ENCODE data around the gene TENM3.

The TENM3 gene

DNA sequence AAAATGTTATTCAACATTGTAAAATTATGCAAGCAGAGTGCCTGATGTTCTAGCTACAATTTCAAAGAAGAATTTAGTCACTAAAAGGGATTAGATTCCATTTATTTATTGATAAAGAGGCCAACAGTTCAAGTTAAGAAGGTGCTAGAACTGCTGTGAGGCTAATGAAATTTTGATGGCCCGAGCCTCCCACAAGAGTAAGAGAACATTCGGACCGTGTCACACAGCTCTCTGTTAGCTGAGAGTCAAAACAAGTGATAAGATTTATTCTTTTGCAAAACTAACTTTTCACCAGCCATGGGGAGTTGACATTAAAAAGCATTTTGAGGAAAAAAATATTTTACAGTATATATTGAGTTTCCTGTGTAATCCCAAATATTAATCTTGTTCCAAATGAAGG is 106.8 kb downstream of the TENM3 start:
- peaks cover 29% of the 10 kb centered on the region for H3K36me3 ChIP-seq (ENCODE audit: control insufficient read depth, insufficient read depth, low read length)
- H3K4me3 ChIP-seq (ENCODE audit: extremely low read depth, insufficient read depth, low read length, poor library complexity, severe bottlenecking): no peak overlapping the region
- WGBS, 2 experiments (ENCODE audit: insufficient coverage in 2 of 2): 90% methylated on average over 3 of the region's 3 CpGs; no CpG with 5 or more reads in 1 of the 2 experiments
- H3K4me1 ChIP-seq (ENCODE audit: control insufficient read depth, insufficient read depth, low read length, poor library complexity, severe bottlenecking): no peaks in the 10 kb centered on the region
- H3K27ac ChIP-seq (ENCODE audit: low read depth, low read length, severe bottlenecking): no peak overlapping the region
- no peaks in the 10 kb centered on the region for H3K9me3 ChIP-seq (ENCODE audit: control insufficient read depth, low read length)

DNA sequence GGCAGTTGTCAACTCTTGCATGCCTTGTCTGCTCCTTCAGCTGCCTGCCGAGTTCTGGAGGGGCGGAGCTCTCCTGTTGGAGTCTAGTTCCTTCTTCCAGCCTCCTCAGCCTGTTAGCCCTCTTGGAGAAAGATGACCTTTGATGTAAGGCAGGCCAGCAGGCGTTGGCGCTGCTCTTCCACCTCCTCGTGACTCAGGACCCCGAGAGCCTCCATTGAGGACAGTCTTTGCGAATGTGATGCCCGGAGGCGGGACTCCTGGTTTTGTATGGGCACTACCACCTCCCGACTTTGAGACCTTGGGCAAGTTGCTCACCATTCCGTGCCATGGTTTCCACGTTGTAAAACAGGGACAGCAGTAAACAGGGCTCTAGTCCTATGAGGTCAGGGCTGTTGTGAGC is 108.3 kb downstream of the TENM3 start:
- Histone ChIP-seq H3K4me3 (ENCODE audit: extremely low read depth, insufficient read depth, low read length, poor library complexity, severe bottlenecking) (no peak overlapping the region), H3K36me3 (ENCODE audit: control insufficient read depth, insufficient read depth, low read length) (peaks cover 35% of the 10 kb centered on the region), H3K27ac (ENCODE audit: low read depth, low read length, severe bottlenecking) (no peak overlapping the region), H3K9me3 (ENCODE audit: control insufficient read depth, low read length) (no peaks in the 10 kb centered on the region), H3K4me1 (ENCODE audit: control insufficient read depth, insufficient read depth, low read length, poor library complexity, severe bottlenecking) (no peaks in the 10 kb centered on the region)
- WGBS, 2 experiments (ENCODE audit: insufficient coverage in 2 of 2): 87 to 89% methylated on average over 10 to 12 of the region's 12 CpGs

DNA sequence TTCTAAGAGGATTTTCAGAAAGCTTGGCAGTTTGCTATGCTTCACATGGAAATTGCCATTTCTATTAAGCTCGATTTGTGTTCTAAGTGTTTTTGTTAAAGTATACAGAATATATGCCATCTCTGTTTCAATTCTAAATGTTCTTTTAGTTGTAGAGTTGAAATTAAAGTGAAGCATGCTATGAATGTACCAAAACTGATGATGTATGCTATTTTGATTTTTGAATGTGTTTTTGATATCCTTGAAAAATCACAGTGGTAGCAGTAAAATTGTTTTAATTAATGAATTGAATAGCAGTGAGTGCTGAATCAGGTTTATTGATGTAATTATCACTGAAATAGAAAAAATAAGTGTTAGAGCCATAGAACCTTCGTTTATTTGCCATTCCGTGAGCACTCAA is 110.9 kb downstream of the TENM3 start:
- no peak overlapping the region for H3K4me3 ChIP-seq (ENCODE audit: extremely low read depth, insufficient read depth, low read length, poor library complexity, severe bottlenecking)
- H3K27ac ChIP-seq (ENCODE audit: low read depth, low read length, severe bottlenecking): no peak overlapping the region
- H3K9me3 ChIP-seq (ENCODE audit: control insufficient read depth, low read length): no peaks in the 10 kb centered on the region
- 86% methylated on average over 2 of the region's 3 CpGs; no CpG with 5 or more reads in 1 of the 2 experiments for WGBS, 2 experiments (ENCODE audit: insufficient coverage in 2 of 2)
- H3K4me1 ChIP-seq (ENCODE audit: control insufficient read depth, insufficient read depth, low read length, poor library complexity, severe bottlenecking): no peaks in the 10 kb centered on the region
- H3K36me3 ChIP-seq (ENCODE audit: control insufficient read depth, insufficient read depth, low read length): peaks cover 31% of the 10 kb centered on the region

DNA sequence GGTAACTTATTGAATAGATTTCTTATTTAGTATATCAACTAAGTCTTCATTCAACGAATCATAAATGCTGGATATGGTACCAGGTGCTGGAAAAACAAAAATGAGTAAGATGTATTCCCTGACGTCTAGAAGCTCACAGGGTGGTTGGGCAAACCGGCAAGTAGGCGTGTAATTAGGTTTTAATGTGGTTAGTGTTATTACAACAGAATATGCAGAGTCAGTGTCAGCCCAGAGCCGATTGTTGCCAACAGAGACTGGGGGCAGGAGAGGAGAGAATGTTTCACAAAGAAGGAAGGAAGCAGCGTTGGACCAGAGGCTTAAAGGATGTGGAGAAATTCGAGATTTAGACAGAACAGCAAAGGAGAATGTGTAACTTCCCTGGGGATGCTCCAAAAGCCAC is 111.7 kb downstream of the TENM3 start:
- Histone ChIP-seq H3K27ac (ENCODE audit: low read depth, low read length, severe bottlenecking) (no peak overlapping the region), H3K9me3 (ENCODE audit: control insufficient read depth, low read length) (no peaks in the 10 kb centered on the region), H3K4me3 (ENCODE audit: extremely low read depth, insufficient read depth, low read length, poor library complexity, severe bottlenecking) (no peak overlapping the region), H3K4me1 (ENCODE audit: control insufficient read depth, insufficient read depth, low read length, poor library complexity, severe bottlenecking) (no peaks in the 10 kb centered on the region), H3K36me3 (ENCODE audit: control insufficient read depth, insufficient read depth, low read length) (peaks cover 30% of the 10 kb centered on the region)
- 75 to 82% methylated on average over 6 of the region's 7 CpGs for WGBS, 2 experiments (ENCODE audit: insufficient coverage in 2 of 2)

DNA sequence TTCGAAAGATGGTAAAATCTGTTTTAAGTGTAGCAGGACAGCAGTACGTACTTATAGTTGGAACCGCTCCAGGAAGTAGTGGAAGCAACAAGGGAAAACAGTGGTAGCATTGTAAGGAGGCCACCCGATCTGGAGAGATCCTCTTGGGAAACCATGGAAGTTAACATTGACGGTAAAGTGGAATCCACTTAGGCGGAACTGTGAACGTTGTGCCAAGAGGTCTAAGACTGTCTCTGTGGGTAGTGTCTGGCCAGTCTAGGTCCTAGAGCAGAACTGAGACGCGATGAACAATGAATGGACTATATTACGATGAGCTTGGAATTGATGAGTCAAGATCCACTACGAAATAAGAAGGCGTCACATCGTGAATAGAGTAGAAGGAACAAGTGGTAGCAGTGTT is 124.0 kb downstream of the TENM3 start:
- no peak overlapping the region for H3K4me3 ChIP-seq (ENCODE audit: extremely low read depth, insufficient read depth, low read length, poor library complexity, severe bottlenecking)
- peaks cover 9% of the 10 kb centered on the region for H3K4me1 ChIP-seq (ENCODE audit: control insufficient read depth, insufficient read depth, low read length, poor library complexity, severe bottlenecking)

DNA sequence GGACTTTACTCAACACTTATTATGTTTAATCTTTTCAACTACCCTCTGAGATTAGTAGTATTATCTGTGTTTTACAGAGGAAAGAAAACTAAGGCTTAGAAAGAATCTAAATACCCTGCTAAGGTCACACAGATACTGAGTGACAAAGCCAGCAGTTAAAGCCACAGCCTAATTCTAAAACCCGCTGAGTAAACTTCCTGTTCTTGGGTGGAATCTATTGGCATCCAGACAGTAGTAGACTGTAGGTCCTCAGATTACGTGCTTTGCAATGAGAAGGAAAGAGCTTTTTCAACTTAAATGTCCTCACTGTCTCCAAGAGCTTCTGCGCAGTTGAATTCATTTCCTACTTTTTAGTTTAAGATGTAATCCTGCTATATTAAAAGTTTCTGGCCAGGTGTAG is 126.0 kb downstream of the TENM3 start:
- peak overlapping the region; percentile 31 for H3K27ac ChIP-seq (ENCODE audit: low read depth, low read length, severe bottlenecking)
- no peak overlapping the region for H3K4me3 ChIP-seq (ENCODE audit: extremely low read depth, insufficient read depth, low read length, poor library complexity, severe bottlenecking)
- H3K9me3 ChIP-seq (ENCODE audit: control insufficient read depth, low read length): no peaks in the 10 kb centered on the region
- WGBS, 2 experiments (ENCODE audit: insufficient coverage in 2 of 2): 68 to 85% methylated on average over 3 of the region's 3 CpGs
- H3K36me3 ChIP-seq (ENCODE audit: control insufficient read depth, insufficient read depth, low read length): peaks cover 26% of the 10 kb centered on the region
- H3K4me1 ChIP-seq (ENCODE audit: control insufficient read depth, insufficient read depth, low read length, poor library complexity, severe bottlenecking): peaks cover 9% of the 10 kb centered on the region

More for the DNA sequence above, 124.0 kb downstream of the TENM3 start:
- 96 to 97% methylated on average over 13 of the region's 13 CpGs for WGBS, 2 experiments (ENCODE audit: insufficient coverage in 2 of 2)
- Histone ChIP-seq H3K36me3 (ENCODE audit: control insufficient read depth, insufficient read depth, low read length) (peaks cover 12% of the 10 kb centered on the region), H3K27ac (ENCODE audit: low read depth, low read length, severe bottlenecking) (no peak overlapping the region), H3K9me3 (ENCODE audit: control insufficient read depth, low read length) (no peaks in the 10 kb centered on the region)

DNA sequence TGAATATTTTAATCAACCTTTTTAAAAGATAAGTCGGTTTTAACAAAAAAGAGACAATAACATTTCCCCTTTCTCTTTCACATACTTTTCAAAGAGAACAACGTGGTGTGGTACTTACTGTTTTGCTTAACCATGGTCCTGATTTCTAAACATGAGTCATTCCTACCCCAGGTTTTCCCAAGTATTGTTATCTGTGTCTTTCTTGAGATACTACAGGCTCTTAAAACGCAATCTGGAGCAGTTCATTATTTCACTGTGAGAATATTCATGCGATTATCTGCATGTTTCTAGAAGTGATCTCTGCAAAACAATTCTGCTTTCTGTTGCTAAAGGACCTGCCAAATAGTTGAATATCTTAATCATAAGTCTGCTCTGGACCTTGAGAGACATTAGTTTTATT is 127.3 kb downstream of the TENM3 start:
- Histone ChIP-seq H3K27ac (ENCODE audit: low read depth, low read length, severe bottlenecking) (no peak overlapping the region), H3K4me1 (ENCODE audit: control insufficient read depth, insufficient read depth, low read length, poor library complexity, severe bottlenecking) (peaks cover 9% of the 10 kb centered on the region), H3K9me3 (ENCODE audit: control insufficient read depth, low read length) (no peaks in the 10 kb centered on the region), H3K36me3 (ENCODE audit: control insufficient read depth, insufficient read depth, low read length) (peaks cover 20% of the 10 kb centered on the region), H3K4me3 (ENCODE audit: extremely low read depth, insufficient read depth, low read length, poor library complexity, severe bottlenecking) (no peak overlapping the region)
- 85 to 93% methylated on average over 3 to 4 of the region's 4 CpGs for WGBS, 2 experiments (ENCODE audit: insufficient coverage in 2 of 2)

DNA sequence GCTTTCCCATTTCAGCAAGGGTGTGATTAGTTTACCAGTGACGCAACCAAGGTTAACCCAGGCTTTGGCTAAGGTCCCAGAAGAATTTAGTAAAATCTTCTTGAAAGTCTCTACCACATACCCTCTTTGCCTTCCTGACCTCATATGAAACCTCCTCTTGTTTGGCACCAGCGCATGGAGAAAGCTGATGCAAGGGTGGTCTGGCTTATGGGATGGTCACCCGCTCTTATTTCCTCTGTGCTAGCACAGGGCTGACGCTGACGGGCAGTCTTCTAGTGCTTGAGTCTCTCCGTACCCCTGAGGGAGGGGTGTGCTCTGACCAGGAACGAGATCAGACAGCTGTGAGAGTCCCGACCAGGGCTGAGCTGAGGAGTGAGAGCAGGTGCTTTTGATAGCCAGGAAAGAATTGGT is 137.6 kb downstream of the TENM3 start:
- 91 to 93% methylated on average over 6 to 7 of the region's 8 CpGs for WGBS, 2 experiments (ENCODE audit: insufficient coverage in 2 of 2)
- no peaks in the 10 kb centered on the region for H3K4me1 ChIP-seq (ENCODE audit: control insufficient read depth, insufficient read depth, low read length, poor library complexity, severe bottlenecking)
- H3K36me3 ChIP-seq (ENCODE audit: control insufficient read depth, insufficient read depth, low read length): peaks cover 49% of the 10 kb centered on the region
- H3K27ac ChIP-seq (ENCODE audit: low read depth, low read length, severe bottlenecking): no peak overlapping the region
- H3K9me3 ChIP-seq (ENCODE audit: control insufficient read depth, low read length): no peaks in the 10 kb centered on the region
- H3K4me3 ChIP-seq (ENCODE audit: extremely low read depth, insufficient read depth, low read length, poor library complexity, severe bottlenecking): no peak overlapping the region

DNA sequence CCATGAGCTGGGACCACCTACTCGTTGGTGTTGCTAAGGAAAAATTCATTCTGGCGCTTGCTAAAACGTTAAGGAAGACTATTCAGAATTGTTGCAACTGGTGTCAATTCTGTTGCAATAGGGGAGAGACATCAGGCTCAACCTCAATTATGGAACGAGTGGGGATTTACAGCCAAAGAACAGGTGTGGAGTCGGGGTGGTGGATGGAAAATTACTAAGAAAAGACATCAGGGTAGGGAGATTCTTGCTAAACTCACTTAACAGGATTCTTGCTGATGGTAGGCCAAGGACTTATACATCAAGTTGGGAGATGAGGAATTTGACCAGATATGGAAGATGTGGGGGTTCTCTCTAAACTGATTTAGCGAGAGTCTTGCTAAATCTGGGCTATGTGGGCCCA is 139.7 kb downstream of the TENM3 start:
- H3K9me3 ChIP-seq (ENCODE audit: control insufficient read depth, low read length): no peaks in the 10 kb centered on the region
- H3K36me3 ChIP-seq (ENCODE audit: control insufficient read depth, insufficient read depth, low read length): peaks cover 50% of the 10 kb centered on the region
- 75 to 80% methylated on average over 6 of the region's 6 CpGs for WGBS, 2 experiments (ENCODE audit: insufficient coverage in 2 of 2)
- no peak overlapping the region for H3K4me3 ChIP-seq (ENCODE audit: extremely low read depth, insufficient read depth, low read length, poor library complexity, severe bottlenecking)
- H3K27ac ChIP-seq (ENCODE audit: low read depth, low read length, severe bottlenecking): no peak overlapping the region
- H3K4me1 ChIP-seq (ENCODE audit: control insufficient read depth, insufficient read depth, low read length, poor library complexity, severe bottlenecking): no peaks in the 10 kb centered on the region

DNA sequence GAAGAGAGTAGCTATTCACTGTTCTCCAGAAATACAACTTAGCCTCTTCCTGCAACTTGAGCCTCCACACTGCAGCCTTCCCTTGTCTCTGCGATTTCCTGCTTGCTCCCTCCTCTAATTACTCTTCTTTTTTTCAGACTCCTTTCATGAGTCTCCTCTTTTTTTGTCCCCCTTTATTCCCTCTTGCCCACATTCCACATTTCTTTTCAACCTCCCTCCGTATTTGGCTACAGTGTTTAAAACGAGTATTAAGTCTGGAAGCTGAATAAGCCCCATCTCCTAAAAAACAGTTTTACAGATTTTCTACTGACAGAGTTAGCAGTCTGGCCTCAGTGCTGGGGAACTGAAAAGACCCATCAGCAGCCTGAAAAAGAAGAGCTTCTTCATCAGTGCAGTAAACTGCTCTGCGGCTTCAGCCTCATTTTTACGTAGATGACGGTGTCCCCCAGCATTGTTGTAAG is 141.5 kb downstream of the TENM3 start:
- H3K36me3 ChIP-seq (ENCODE audit: control insufficient read depth, insufficient read depth, low read length): peaks cover 48% of the 10 kb centered on the region
- peak overlapping the region; percentile 62 for H3K27ac ChIP-seq (ENCODE audit: low read depth, low read length, severe bottlenecking)
- H3K4me1 ChIP-seq (ENCODE audit: control insufficient read depth, insufficient read depth, low read length, poor library complexity, severe bottlenecking): no peaks in the 10 kb centered on the region
- H3K9me3 ChIP-seq (ENCODE audit: control insufficient read depth, low read length): no peaks in the 10 kb centered on the region
- 39 to 64% methylated on average over 3 to 6 of the region's 6 CpGs for WGBS, 2 experiments (ENCODE audit: insufficient coverage in 2 of 2)
- no peak overlapping the region for H3K4me3 ChIP-seq (ENCODE audit: extremely low read depth, insufficient read depth, low read length, poor library complexity, severe bottlenecking)

DNA sequence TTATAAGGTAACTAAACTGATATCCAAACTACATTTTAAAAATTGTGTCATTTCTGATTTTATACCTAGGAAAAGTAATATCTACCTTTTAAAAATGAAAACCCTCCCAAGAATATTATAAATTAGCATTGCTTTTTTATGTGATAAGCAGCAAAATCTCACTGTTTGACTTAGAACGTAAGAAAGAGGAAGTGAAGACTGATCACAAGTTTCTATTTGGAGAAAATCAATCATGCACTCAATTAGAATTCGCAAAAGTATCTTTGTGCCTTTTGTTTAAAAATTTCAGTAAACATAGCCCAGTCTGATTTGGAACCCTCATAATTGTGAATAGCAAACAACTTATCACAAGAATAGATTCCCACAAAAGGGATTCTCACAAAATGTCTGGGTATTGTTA is 142.7 kb downstream of the TENM3 start:
- WGBS, 2 experiments (ENCODE audit: insufficient coverage in 2 of 2): 100% methylated on average over 1 of the region's 2 CpGs; no CpG with 5 or more reads in 1 of the 2 experiments
- no peaks in the 10 kb centered on the region for H3K4me1 ChIP-seq (ENCODE audit: control insufficient read depth, insufficient read depth, low read length, poor library complexity, severe bottlenecking)
- H3K4me3 ChIP-seq (ENCODE audit: extremely low read depth, insufficient read depth, low read length, poor library complexity, severe bottlenecking): no peak overlapping the region
- H3K36me3 ChIP-seq (ENCODE audit: control insufficient read depth, insufficient read depth, low read length): peaks cover 48% of the 10 kb centered on the region
- no peak overlapping the region for H3K27ac ChIP-seq (ENCODE audit: low read depth, low read length, severe bottlenecking)
- no peaks in the 10 kb centered on the region for H3K9me3 ChIP-seq (ENCODE audit: control insufficient read depth, low read length)

Data from mesodermal cell (in vitro differentiated cells).